Activated gamma-delta T cell treated with anti-CD3 and anti-CD28 coated beads, Interleukin-2, amount 50 U/mL, for 16 hours (primary cell): Measurements from ENCODE around the gene STX1A.
"Not testable (repeated sequence)": the region's sequence is repeated elsewhere in the genome, so short reads cannot be mapped to it uniquely, and the experiment has no call there.

Experiments
- DNase-seq: peaks from one replicate; pipeline ENCODE4 v3.0.0-alpha.2; 2020; ENCODE audit warnings: low read depth

STX1A gene

DNA sequence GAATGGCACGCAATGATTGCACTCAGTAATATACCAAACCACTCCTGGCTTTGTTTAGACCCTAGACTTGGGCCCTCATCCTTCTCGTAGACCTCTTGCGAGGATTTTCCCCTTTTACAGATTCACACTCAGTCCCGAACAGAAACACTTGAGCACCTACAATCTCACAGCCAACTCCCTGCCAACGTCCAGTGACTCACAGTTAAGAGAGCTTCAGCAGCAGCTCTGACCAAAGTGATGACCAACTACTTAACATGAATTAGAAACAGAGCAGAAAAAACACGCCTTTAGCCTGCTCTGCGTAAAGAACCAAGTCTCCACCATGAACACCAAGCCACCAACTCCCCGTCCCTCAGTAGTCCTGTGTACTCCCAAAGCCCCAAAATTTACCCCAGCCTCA lies 38.4 kb downstream of the STX1A start:
- no peak for DNase-seq

DNA sequence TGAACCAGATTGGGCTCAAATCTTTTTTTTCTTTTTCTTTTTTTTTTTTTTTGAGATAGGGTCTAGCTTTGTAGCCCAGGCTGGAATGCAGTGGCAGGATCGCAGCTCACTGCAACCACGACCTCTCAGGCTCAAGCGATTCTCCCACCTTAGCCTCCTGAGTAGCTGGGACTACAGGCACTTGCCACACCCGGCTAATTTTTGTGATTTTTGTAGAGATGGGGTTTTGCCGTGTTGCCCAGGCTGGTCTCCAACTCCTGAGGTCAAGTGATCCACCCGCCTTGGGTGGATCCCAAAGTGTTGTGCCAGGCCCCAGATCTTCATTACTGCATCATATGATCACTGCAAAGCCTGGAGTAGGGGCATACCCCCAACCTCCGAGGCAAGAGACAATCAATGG lies 39.0 kb downstream of the STX1A start:
- no peak for DNase-seq

DNA sequence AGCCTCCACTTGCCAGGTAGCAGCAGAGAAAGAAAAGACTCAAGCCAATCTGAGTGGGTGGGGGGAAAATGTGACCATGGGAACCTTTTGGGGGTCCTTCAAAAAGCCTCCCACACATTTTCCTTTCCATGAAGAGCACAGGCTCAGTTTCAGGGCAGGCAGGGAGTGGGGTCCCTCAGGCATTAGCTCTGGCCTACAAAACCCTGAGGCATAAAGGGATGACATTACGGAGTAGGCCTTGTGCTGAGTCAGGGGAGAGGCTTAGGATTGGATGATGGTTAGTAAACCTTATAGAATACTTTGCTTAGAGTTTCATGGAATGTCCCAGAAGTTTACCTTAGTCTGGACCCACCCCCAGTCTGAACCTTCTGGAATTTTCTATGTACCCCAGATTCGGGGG lies 39.8 kb downstream of the STX1A start:
- DNase-seq: no peak

DNA sequence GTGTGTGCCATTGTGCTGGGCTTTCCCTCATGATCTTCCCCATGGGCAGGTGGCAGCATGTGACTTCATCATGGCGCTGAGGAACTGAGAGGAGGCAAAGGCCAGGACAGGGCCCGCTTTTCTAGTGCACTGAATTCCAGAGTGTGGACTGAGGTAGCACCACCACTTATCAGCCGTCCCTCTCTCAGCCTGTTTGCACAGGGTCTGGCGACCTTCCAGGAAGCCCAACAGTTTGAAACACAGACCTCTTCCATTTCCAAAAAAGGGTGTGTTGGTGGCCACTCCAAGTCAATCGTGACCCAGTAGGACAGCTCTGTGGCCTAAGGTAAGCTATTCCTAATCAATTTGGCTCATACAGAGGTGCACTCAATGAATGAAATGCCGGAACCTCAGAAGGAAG lies 40.6 kb downstream of the STX1A start:
- DNase-seq: no peak

DNA sequence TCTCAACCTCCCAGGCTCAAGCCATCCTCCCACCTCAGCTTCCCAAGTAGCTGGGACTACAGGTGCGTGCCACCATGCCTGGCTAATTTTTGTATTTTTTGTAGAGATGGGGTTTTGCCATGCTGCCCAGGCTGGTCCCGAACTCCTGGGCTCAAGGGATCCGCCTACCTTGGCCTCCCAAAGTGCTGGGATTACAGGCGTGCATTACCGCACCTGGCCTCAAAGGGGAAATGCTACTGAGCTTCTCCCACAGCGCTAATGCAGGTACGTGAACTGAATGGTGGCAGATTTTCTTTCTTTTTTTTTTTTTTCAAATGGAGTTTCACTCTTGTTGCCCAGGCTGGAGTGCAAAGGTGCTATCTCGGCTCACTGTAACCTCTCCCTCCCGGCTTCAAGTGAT lies 43.4 kb downstream of the STX1A start:
- not testable (repeated sequence) for DNase-seq

DNA sequence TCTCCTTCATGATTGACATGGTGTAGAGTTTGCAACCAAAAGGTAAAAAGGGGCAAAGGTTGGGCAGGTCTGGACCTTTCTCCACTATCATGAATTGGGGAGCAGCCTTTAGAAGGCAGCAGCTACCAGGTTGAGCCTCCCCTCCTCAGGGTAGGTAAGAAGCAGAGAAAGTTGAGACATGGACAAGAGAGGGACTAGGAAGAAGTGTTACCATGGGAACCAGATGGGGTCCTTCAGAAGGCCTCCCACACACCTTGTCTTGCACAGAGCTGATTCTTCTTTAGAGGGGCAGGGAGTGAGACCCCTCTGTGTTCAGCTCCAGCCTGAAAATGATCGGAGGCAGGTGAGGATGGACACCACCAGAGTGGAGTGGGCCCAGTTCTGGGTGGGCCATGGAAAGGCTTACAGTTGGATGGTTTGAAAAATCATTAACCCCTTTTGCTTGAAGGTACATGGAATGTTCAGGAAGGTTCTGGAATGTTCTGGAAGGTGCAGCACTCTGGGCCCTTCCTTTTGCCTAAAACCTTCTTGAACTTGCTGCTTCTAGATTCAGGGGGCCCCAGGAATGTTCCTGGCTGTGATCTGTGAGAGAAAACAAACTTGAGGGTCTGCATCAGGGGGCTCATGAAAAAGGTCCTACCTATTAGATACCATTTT lies 44.9 kb downstream of the STX1A start:
- DNase-seq: no peak

DNA sequence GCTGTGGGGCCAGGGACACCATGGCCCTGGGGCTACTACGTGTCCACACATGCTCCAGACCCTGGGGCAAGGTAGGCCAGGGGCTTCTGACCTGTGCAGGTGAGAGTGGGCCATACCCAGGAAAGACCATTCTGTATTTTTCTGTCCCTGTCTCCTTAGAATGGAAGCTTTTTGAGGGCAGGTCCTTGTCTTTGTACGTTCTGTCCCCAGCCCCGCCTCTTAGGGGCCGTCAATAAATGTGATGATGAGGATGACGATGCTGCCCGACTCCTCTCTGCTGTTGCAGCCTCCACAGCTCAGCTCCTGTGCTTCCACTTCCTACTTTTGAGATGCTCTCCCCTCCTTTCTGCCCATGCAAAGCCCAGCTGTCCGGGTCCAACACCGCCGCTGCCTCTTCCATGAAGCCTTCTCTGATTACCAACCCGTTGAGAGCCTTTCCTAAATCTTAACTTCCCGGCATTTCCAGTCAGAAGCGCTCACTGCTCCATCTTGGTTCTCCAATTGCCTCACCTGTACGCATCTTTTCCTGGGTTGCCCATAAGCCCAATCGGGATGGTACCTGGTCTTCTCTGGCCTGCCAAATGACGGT lies 47.5 kb downstream of the STX1A start:
- no peak for DNase-seq

DNA sequence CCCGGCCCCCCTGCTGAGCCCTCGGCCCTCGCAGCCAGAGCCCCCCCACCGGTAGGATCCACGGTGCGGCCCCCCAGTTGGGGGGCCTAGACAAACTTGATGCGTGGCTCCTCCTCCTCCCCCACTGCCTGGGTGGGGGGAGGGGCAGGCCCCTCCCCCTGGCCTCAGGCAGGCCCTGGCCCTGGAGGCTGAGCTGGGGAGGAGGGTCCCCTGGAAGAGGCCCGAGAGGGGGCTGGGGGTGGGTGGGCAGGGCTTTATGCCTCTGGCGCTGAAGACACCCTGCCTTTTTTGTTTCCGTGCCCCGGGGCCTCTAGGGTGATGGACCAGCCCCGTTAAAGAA lies 48.2 kb downstream of the STX1A start:
- no peak for DNase-seq

DNA sequence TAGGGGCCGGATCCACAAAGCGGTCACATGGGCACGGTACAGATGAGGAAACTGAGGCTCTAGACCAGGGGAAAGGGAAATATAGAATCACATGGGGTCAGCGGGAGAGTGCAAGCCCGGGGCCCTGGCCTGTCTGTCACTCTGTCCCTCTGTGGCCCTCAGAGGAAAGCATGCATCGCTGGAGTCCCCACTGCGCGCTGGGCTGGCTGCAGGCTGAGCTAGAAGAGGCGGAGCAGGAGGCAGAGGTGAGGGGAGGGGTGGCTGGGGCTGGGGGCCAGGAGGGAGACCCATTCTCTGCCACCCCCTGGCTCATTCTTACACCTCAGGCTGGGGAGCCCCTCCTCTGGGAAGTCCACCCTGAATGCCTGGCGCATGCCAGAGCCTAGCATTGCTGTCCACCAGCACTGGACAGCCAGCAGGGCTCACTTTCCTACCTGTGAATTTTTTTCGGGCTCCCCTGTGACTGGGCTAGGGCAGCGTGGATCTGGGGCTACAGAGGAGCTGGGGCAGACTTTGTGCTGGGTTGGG lies 49.5 kb downstream of the STX1A start:
- no peak for DNase-seq

DNA sequence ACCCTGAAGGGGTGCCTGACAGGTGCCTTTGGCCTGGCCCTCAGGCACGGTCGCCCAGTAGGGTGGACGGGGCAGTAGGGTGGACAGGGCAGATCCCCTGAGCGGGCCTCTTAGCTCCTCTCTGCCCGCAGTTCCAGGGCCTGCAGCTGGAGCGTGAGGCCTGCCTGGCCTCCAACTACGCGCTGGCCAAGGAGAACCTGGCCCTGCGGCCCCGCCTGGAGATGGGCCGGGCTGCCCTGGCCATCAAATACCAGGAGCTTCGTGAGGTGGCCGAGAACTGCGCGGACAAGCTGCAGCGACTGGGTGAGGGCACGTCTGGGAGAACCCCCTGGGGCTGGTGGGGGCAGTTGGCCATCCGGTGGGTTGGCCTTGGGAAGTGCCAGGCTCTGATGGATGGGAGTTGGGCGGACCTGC lies 50.2 kb downstream of the STX1A start:
- DNase-seq: no peak

DNA sequence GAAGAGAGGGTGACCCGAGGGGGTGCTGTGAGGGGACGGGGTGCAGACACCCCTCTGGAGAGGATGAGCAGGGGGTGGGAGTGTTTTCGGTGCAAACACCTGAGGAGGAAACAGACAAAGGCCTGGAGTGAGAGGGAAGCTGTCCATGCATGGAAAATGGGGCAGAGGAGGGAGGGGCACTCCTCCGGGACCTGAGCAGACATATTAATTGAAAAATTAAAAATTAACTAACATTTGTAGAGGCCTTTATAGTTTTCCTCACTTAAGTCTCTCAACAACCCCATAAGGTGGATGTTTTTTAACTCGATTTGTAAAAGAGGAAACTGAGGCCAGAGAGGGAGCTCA lies 50.6 kb downstream of the STX1A start:
- DNase-seq: no peak

DNA sequence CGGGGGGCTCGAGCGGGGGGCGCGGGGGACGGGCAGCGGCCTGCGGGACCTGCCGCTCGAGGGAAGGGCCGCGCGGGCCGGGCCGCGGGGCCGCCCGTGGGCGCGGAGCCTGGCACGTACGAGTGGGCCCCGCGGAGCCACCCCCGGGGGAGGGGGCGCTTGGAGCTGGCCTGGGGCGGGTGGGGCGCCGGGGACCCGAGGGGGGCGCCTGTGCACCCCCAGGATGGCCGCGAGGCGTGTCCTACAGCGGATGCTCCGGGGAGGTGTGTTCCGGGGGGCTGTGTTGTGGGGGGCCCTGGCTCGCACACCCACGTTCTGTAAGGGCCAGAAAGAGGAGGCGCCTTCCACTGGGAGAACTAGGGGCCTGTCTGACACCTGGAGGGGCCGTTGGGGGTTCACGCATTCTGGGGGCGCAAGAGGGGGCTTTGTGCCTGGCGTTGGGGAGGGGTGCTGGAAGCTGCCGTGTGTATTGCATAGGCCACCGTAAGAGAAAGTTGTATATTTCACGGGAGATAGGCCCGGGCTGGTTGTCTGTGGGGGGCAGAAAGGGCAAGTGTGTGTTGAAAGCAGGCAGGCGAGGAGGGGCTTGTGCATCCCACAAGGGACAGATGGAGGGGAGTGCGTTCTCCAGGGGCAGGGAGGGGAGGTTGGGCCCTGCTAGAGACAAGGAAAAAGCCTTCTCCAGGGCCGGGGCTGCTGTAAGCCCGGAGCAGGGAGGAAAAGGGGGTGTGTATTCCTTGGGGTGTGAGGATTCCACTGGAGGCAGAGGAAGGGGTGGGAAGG lies 51.2 kb downstream of the STX1A start:
- no peak for DNase-seq

DNA sequence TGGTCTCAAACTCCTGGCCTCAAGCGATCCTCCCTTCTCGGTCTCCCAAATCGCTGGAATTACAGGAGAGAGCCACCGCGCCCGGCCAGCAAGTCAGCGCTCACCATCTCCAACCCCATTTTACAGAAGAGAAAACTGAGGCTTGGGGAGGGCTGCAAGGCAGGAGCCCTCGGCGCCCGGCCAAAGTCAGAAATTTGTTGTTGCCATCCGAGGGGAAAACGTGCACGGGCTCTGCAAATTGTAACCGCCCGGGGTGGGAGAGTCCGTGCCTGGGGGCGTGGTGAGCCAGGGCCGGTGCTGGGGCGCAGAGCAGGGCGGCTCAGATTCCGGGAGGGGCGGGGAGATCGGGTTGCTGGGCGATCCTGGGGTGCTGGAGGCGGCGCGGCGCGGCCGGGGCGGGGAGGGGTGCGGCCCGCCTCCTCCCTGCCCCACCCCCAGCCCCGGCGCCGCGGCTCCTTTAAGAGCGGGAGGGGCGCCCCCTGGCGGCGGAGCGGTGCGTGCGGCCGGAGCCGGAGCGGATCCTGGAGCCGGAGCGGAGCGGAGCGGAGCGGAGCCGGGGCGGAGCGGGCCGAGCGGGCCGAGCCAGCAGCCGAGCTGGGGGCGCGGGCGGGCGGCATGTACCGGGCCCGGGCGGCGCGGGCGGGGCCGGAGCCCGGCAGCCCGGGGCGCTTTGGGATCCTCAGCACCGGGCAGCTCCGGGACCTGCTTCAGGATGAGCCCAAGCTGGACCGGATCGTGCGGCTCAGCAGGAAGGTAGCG lies 51.9 kb downstream of the STX1A start, which contains the start of gene VPS37D:
TSS of gene VPS37D (plus strand) at position 488 of the 759 bp plus-strand sequence. CDS start at position 616, 128 bp downstream.
- DNase-seq: peak; percentile 89

DNA sequence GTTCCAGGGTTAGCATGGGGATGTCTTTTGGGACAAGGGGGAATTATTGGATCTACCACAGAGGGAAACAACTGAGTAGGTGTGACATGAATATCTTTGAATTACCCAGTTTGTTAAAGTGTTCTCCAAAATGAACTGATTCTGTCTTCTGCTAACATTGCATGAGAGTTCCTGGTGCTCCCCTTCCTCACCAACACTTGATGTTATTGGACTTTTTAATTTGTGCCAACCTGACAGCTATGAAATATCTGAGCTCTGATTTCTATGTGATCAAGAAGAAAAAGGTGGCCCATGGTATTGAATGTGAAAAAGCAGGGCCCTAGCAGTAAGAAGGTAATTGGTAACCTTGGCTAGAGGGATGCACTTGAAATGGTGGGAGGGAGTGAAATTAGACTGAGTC lies 56.4 kb downstream of the STX1A start:
- DNase-seq: no peak

DNA sequence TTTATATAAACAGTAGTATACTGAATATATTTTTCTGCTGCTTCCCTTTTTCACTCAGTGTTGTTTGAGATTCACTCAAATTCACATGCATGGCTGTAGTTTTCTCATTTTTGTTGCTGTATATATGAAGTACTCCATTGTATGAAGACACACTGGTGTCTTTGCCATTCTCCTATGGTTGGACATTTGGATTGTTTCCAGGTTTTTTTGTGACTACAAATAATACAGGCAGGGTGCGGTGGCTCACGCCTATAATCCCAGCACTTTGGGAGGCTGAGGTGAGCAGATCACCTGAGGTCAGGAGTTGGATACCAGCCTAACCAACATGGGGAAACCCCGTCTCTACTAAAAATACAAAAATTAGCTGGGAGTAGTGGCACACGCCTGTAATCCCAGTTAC lies 58.9 kb downstream of the STX1A start:
- DNase-seq: not testable (repeated sequence)

DNA sequence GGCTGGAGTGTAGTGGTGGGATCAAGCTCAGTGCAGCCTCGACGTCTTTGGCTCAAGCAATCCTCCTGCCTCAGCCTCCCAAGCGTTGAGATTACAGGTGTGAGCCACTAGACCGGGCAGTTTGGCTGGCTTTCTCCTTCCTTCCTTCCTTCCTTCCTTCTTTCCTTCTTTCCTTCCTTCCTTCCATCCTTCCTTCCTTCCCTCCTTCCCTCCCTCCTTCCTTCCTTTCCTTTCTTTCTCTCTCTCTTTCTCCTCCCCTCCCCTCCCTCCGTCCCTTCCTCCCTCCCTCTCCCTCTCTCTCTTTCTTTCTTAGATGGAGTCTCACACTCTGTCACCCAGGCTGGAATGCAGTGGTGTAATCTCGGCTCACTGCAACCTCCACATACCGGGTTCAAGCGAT lies 59.5 kb downstream of the STX1A start:
- no peak for DNase-seq

DNA sequence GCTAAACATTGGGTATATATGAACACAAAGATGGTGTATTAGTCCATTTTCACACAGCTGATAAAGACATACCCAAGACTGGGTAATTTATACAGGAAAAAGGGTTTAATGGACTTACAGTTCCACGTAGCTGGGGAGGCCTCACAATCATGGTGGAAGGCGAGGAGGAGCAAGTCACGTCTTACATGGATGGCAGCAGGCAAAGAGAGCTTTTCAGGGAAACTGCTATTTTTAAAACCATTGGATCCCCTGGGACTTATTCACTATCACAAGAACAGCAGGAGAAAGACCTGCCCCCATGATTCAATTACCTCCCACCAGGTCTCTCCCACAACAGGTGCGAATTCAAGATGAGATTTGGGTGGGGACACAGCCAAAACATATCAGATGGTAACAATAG lies 64.2 kb downstream of the STX1A start:
- DNase-seq: not testable (repeated sequence)

DNA sequence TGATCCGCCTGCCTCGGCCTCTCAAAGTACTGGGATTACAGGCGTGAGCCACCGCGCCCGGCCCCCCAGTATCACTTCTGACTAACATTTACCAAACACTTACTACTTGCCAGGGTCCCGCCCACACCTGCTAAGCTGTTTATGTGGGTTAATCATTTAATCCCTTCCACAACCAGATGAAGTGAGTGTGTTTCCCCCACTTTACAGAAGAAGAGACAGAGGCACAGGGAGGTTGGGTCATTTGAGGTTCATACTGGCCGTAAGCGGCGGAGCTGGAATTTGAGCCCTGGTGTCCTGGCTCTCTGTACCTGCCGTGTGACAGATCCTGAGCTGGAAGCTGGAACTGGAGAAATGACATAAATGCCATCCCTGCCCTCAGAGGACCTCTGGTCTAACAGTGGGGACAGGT lies 66.9 kb downstream of the STX1A start:
- DNase-seq: no peak

DNA sequence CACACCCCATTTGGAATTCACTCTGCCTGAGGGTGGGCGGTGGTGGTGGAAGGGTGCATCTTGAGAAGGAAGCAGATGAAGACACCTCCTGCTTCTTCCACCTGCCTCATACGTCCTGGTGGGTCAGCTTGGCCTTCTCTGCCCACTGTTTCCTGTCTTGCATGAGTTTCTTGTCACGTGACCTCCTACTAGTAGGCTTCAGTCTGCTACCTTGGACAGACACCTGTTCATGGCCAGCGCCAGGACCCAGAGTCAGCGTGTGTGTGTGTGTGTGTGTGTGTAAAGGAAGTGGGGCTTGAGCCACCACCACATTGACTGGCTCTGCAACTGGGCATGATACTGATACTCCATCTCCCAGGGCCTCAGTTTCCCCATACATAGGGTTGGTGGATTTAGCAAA lies 68.9 kb downstream of the STX1A start:
- DNase-seq: no peak

DNA sequence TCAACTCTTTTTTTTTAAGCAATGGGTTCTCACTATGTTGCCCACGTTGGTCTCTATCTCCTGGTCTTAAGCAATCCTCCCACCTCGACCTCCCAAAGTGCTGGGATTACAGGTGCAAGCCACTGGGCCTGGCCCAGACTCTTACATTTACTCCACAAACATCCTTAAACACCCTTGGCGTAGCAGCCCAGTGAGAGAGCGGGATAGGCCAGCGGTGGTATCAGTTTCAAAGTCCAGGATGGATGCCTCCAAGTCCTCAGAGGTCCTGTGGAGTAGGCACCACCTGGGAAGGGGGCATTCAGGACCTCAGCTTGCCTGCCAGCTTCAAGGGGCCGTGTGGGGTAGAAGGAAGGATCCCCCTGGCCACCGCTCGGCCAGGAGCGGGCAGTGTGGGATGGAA lies 69.9 kb downstream of the STX1A start:
- no peak for DNase-seq
